ENCODE data around the gene TNRC18. TPM values are rescaled to one million over a fixed set of nuclear protein-coding genes. Genes with fewer than 3 reads are reported as not detected.

Gene TNRC18
- total and polyA plus RNA-seq, 2 of the 8 experiments (the other 6 are each of a cell fraction or from before 2014, with no cell fraction given) = 1.7 to 8.6 TPM

DNA sequence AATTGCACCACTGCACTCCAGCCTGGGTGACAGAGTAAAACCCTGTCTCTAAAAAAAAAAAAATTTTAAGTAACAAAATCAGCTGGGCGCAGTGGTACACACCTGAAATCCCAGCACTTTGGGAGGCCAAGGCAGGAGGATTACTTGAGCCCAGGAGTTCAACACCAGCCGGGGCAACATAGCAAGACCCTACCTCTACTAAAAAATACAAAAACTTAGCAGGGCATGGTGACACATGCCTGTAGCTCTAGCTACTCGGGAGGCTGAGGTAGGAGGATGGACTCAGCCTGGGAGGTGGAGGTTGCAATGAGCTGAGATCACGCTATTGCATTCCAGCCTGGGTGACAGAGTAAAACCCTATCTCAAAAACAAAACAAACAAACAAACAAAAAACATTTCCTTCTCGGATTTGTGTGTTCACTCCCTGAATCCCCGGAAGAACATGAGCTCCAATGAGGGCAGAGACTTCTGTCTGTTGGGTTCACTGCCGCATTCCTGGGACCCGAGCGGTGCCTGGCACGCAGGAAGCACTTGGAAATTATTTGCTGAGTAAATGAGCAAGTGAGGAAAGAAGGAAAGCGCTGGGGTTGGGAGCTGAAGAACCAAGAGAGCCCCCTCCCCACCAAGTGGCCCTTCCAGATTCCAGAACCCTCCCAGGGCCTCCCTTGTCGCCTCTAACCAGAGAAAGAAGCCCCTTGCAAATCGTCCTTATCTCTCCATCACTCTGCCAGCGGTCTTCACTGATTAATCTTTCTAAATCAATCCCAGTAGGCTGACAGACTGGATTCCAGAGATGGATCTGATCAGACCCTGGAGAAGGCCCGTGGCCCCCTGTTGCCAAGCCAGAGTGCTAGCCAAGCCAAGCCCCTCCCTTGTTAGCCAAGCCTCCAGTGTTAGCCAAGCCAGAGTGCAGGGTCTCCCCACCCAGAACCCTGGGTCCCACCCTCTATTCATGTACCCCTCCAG, 6.2 kb downstream of the TNRC18 start:
- Histone ChIP-seq H2BK120ac (replicated peaks; ENCODE audit: low read depth, low read length) (no peak overlapping the region), H3K18ac (ENCODE audit: extremely low read depth, low read length) (no peak overlapping the region), H4K5ac (ENCODE audit: insufficient read length, low read depth, low read length) (no peak overlapping the region), H2BK20ac (ENCODE audit: low read length) (no peak overlapping the region), H3K27me3 (replicated peaks in 1 of 4; ENCODE audit: control insufficient read depth in 3 of 4, extremely low read depth in 1 of 4, insufficient read depth in 3 of 4, low read length in 3 of 4) (peaks cover 37 to 65% (median 62%) of the 10 kb centered on the region in 4 experiments), H3K9me3 (ENCODE audit: insufficient read depth in 2 of 2, low read depth in 1 of 2, low read length in 1 of 2) (no peaks in the 10 kb centered on the region), H3K79me2 (ENCODE audit: control insufficient read depth in 1 of 2, insufficient read depth in 2 of 2, low read length in 2 of 2) (no peaks in the 10 kb centered on the region), H2AK5ac (ENCODE audit: low read depth, low read length) (no peak overlapping the region), H3K14ac (ENCODE audit: insufficient read length) (no peak overlapping the region), H3K4me1 (replicated peaks in 1 of 4; ENCODE audit: control insufficient read depth in 3 of 4, insufficient read depth in 4 of 4, low read length in 3 of 4) (peaks cover 10 to 37% (median 21%) of the 10 kb centered on the region in 4 experiments), H3K9ac (replicated peaks in 1 of 4; ENCODE audit: extremely low read depth in 1 of 4, low read depth in 3 of 4, low read length in 3 of 4) (no peak overlapping the region), H4K8ac (ENCODE audit: extremely low read depth, insufficient read depth, low read length) (no peak overlapping the region), H3K23me2 (ENCODE audit: low read depth, low read length) (peaks cover 12% of the 10 kb centered on the region), H3K4ac (replicated peaks; ENCODE audit: insufficient read length, low read depth, low read length) (no peak overlapping the region), H4K91ac (replicated peaks; ENCODE audit: insufficient read length, low read length) (no peak overlapping the region), H2AFZ (ENCODE audit: low read length) (no peak overlapping the region), H4K20me1 (replicated peaks in 1 of 2; ENCODE audit: control insufficient read depth in 1 of 2, insufficient read depth in 2 of 2, low read length in 2 of 2) (peaks cover 5 to 11% of the 10 kb centered on the region in 2 experiments), H2BK5ac (ENCODE audit: low read depth, low read length) (no peak overlapping the region), H2BK15ac (ENCODE audit: low read length) (peak overlapping the region; percentile 16; the same call in 1 of the 2 replicates), H3K4me3 (ENCODE audit: extremely low read depth in 1 of 4, insufficient read depth in 2 of 4, low read depth in 3 of 4, low read length in 4 of 4) (no peak overlapping the region), H3K27ac (ENCODE audit: low read depth, low read length) (no peak overlapping the region), H2BK12ac (ENCODE audit: low read depth, low read length) (0 out of 2 replicates have a peak overlapping the region, but pooled peaks have one; percentile 27), H3K36me3 (ENCODE audit: control insufficient read depth in 2 of 4, insufficient read depth in 4 of 4, low read length in 3 of 4) (peaks cover 0 to 16% (median 0%) of the 10 kb centered on the region in 4 experiments; a peak in 1 of 8 replicates), H3K23ac (ENCODE audit: insufficient read length) (no peak overlapping the region), H3K79me1 (ENCODE audit: low read depth, low read length) (no peaks in the 10 kb centered on the region; the same call in 1 of the 2 replicates), H3K56ac (replicated peaks; ENCODE audit: insufficient read length, low read depth, low read length) (no peak overlapping the region), H3K4me2 (ENCODE audit: insufficient read depth in 1 of 2, low read depth in 2 of 2, low read length in 2 of 2) (peak overlapping the region in 1 of 2 experiments; percentile 81; a peak in 2 of 4 replicates)
- CTCF ChIA-PET (ENCODE audit: partially characterized antibody) = interaction anchor here (0.7 to 1.7 kb wide), 7 partner anchors 8 to 364 kb away, joined by 3 to 6 read pairs (median 3); partner anchors contain the start of gene RNF216
- WGBS, 2 experiments (ENCODE audit: extremely low coverage in 1 of 2, insufficient coverage in 1 of 2, insufficient read length in 1 of 2, insufficient replicate concordance in 2 of 2, low coverage in 1 of 2, low lambda C conversion rate in 2 of 2, missing lambda C conversion rate in 1 of 2) = 63% methylated on average over 14 of the region's 15 CpGs; no CpG with 5 or more reads in 1 of the 2 experiments
- no peak for FAIRE-seq
- no peak for DNase-seq (ENCODE audit: low read depth in 1 of 2, low spot score in 2 of 2)
- TF ChIP-seq NRF1 (IDR thresholded peaks at IDR 0.05; ENCODE audit: low read depth, low read length) (no peak), ZNF274 (IDR thresholded peaks at IDR 0.05; ENCODE audit: borderline replicate concordance, extremely low read depth, low read length) (no peak), POLR2AphosphoS5 (IDR thresholded peaks at IDR 0.05; ENCODE audit: low read depth, low read length) (no peak), NANOG (IDR thresholded peaks at IDR 0.05; ENCODE audit: insufficient read depth, low read depth, low read length, poor library complexity, severe bottlenecking) (no peak), JUND (IDR thresholded peaks at IDR 0.05; ENCODE audit: low read length) (no peak), TAF7 (optimal IDR thresholded peaks at IDR 0.05; ENCODE audit: borderline replicate concordance, low read depth, low read length) (no peak), TEAD4 (IDR thresholded peaks at IDR 0.05; ENCODE audit: low read depth, low read length) (peak; percentile 55)
- TF ChIP-seq, protein P1, sequence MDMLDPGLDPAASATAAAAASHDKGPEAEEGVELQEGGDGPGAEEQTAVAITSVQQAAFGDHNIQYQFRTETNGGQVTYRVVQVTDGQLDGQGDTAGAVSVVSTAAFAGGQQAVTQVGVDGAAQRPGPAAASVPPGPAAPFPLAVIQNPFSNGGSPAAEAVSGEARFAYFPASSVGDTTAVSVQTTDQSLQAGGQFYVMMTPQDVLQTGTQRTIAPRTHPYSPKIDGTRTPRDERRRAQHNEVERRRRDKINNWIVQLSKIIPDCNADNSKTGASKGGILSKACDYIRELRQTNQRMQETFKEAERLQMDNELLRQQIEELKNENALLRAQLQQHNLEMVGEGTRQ (IDR thresholded peaks at IDR 0.05; ENCODE audit: low read length) = no peak
- POLR2A ChIA-PET (ENCODE audit: partially characterized antibody) = interaction anchor here (0.7 to 1.8 kb wide), 3 partner anchors 8 to 260 kb away, joined by 3 to 4 read pairs (median 4); no protein-coding TSS in a partner anchor
